ENCODE measurements around the gene CACNB1.

GRCh38 chr17:39173526-39174274 is 23.8 kb downstream of the CACNB1 start:
- TF ChIP-seq ZFX (IDR thresholded peaks at IDR 0.05), result no peak
- TF ChIP-seq CTCF (conservative IDR thresholded peaks at IDR 0.05), result no peak
